ENCODE results near the gene ZNF469. TPM values are rescaled to one million over a fixed set of nuclear protein-coding genes. Genes with fewer than 3 reads are reported as not detected.

The ZNF469 gene
- total RNA-seq, 1 experiment from 2014 or later: 0.09 TPM

- POLR2A ChIA-PET (ENCODE audit: low non-redundant PET): no interaction called here
- no peaks in the 10 kb centered on the region for H3K9me3 ChIP-seq (ENCODE audit: low read depth, low read length, poor library complexity, severe bottlenecking)
- no peak overlapping the region for H3K4me3 ChIP-seq (ENCODE audit: low read depth, low read length, poor library complexity, severe bottlenecking)
- no peak overlapping the region for H3K27ac ChIP-seq (ENCODE audit: low read depth, low read length, poor library complexity, severe bottlenecking)
- no TSS peak for BruUV-seq (replicated peaks)
- peaks cover 85% of the 10 kb centered on the region for H3K27me3 ChIP-seq (replicated peaks; ENCODE audit: insufficient read depth, low read depth, low read length, poor library complexity)
- H3K36me3 ChIP-seq (ENCODE audit: insufficient read depth, low read length, poor library complexity, severe bottlenecking): no peaks in the 10 kb centered on the region
- CTCF ChIA-PET: no interaction called here
- TF ChIP-seq EZH2 (IDR thresholded peaks at IDR 0.05; ENCODE audit: borderline replicate concordance, low read depth, low read length, poor library complexity, severe bottlenecking) (no peak), CTCF (conservative IDR thresholded peaks at IDR 0.05; ENCODE audit: low read depth, low read length) (no peak)
- H3K4me1 ChIP-seq (ENCODE audit: insufficient read depth, low read length, poor library complexity, severe bottlenecking): no peaks in the 10 kb centered on the region
- DNase-seq (ENCODE audit: low spot score): no peak
- intact Hi-C loops (cut with micrococcal nuclease; ENCODE audit: unreplicated experiment): no loop called here
Measured at GRCh38 chr16:88385112-88385594, 2.4 kb downstream of the ZNF469 start.

- H3K27me3 ChIP-seq (replicated peaks; ENCODE audit: insufficient read depth, low read depth, low read length, poor library complexity): peaks cover 94% of the 10 kb centered on the region
- H3K4me1 ChIP-seq (ENCODE audit: insufficient read depth, low read length, poor library complexity, severe bottlenecking): no peaks in the 10 kb centered on the region
- intact Hi-C loops (cut with micrococcal nuclease; ENCODE audit: unreplicated experiment): no loop called here
- H3K27ac ChIP-seq (ENCODE audit: low read depth, low read length, poor library complexity, severe bottlenecking): no peak overlapping the region
- CTCF ChIA-PET: no interaction called here
- no peak for TF ChIP-seq CTCF (conservative IDR thresholded peaks at IDR 0.05; ENCODE audit: low read depth, low read length)
- no peak for TF ChIP-seq EZH2 (IDR thresholded peaks at IDR 0.05; ENCODE audit: borderline replicate concordance, low read depth, low read length, poor library complexity, severe bottlenecking)
- H3K36me3 ChIP-seq (ENCODE audit: insufficient read depth, low read length, poor library complexity, severe bottlenecking): no peaks in the 10 kb centered on the region
- no TSS peak for BruUV-seq (replicated peaks)
- DNase-seq (ENCODE audit: low spot score): no peak
- H3K9me3 ChIP-seq (ENCODE audit: low read depth, low read length, poor library complexity, severe bottlenecking): no peaks in the 10 kb centered on the region
- no peak overlapping the region for H3K4me3 ChIP-seq (ENCODE audit: low read depth, low read length, poor library complexity, severe bottlenecking)
- POLR2A ChIA-PET (ENCODE audit: low non-redundant PET): no interaction called here
Measured at GRCh38 chr16:88385831-88386815, 3.4 kb downstream of the ZNF469 start.

GRCh38 chr16:88387180-88387765 lies 4.5 kb downstream of the ZNF469 start:
- no peaks in the 10 kb centered on the region for H3K4me1 ChIP-seq (ENCODE audit: insufficient read depth, low read length, poor library complexity, severe bottlenecking)
- ChIA-PET CTCF (no interaction called here), POLR2A (ENCODE audit: low non-redundant PET) (no interaction called here)
- H3K9me3 ChIP-seq (ENCODE audit: low read depth, low read length, poor library complexity, severe bottlenecking): no peaks in the 10 kb centered on the region
- intact Hi-C loops (cut with micrococcal nuclease; ENCODE audit: unreplicated experiment): no loop called here
- no peaks in the 10 kb centered on the region for H3K36me3 ChIP-seq (ENCODE audit: insufficient read depth, low read length, poor library complexity, severe bottlenecking)
- H3K27ac ChIP-seq (ENCODE audit: low read depth, low read length, poor library complexity, severe bottlenecking): no peak overlapping the region
- no peak overlapping the region for H3K4me3 ChIP-seq (ENCODE audit: low read depth, low read length, poor library complexity, severe bottlenecking)
- no peak for DNase-seq (ENCODE audit: low spot score)
- H3K27me3 ChIP-seq (replicated peaks; ENCODE audit: insufficient read depth, low read depth, low read length, poor library complexity): peaks cover 97% of the 10 kb centered on the region
- no peak for TF ChIP-seq EZH2 (IDR thresholded peaks at IDR 0.05; ENCODE audit: borderline replicate concordance, low read depth, low read length, poor library complexity, severe bottlenecking)
- TF ChIP-seq CTCF (conservative IDR thresholded peaks at IDR 0.05; ENCODE audit: low read depth, low read length): no peak
- no TSS peak for BruUV-seq (replicated peaks)

Measured in A673 (cell line).